Measurements from ENCODE around the gene TRIM17.

The TRIM17 gene

DNA sequence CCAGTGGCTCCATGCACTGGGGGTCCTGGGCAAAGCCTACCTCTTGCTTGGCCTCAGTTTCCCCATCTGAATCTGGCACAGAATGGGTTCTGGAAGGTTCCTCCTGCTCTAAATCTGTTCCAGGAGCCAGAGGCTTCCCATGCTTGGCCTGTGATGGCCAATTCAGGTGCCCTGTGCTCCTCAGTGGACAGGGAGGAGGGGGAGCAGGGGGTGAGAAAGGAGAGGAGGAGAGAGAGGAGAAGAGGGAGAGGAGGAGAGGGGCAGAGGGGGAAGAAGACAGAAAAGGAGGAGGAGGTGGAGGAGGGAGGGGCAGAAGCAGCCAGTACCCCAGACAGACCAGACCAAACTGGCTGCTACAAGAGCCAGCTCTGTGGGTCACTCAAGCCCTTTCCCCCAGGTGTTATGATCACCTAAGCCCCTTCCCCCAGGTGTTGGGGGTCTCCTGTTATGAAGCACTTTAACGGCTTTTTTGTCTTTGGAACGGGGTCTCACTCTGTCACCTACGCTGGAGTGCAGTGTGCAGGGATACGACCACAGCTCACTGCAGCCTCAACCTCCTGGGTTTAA, 53.7 kb downstream of the TRIM17 start:
- TF ChIP-seq, protein P1, sequence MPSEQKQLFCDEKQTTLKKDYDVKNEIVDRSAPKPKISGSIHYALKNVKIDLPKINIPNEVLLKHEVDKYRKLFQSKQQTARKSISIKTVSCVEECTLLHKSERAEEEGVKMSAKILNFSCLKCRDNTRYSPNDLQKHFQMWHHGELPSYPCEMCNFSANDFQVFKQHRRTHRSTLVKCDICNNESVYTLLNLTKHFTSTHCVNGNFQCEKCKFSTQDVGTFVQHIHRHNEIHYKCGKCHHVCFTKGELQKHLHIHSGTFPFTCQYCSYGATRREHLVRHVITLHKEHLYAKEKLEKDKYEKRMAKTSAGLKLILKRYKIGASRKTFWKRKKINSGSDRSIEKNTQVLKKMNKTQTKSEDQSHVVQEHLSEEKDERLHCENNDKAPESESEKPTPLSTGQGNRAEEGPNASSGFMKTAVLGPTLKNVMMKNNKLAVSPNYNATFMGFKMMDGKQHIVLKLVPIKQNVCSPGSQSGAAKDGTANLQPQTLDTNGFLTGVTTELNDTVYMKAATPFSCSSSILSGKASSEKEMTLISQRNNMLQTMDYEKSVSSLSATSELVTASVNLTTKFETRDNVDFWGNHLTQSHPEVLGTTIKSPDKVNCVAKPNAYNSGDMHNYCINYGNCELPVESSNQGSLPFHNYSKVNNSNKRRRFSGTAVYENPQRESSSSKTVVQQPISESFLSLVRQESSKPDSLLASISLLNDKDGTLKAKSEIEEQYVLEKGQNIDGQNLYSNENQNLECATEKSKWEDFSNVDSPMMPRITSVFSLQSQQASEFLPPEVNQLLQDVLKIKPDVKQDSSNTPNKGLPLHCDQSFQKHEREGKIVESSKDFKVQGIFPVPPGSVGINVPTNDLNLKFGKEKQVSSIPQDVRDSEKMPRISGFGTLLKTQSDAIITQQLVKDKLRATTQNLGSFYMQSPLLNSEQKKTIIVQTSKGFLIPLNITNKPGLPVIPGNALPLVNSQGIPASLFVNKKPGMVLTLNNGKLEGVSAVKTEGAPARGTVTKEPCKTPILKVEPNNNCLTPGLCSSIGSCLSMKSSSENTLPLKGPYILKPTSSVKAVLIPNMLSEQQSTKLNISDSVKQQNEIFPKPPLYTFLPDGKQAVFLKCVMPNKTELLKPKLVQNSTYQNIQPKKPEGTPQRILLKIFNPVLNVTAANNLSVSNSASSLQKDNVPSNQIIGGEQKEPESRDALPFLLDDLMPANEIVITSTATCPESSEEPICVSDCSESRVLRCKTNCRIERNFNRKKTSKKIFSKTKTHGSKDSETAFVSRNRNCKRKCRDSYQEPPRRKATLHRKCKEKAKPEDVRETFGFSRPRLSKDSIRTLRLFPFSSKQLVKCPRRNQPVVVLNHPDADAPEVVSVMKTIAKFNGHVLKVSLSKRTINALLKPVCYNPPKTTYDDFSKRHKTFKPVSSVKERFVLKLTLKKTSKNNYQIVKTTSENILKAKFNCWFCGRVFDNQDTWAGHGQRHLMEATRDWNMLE (tag by site-specific recombination; conservative IDR thresholded peaks at IDR 0.05; ENCODE audit: low read depth), result no peak
- TF ChIP-seq ZNF221 (tag by site-specific recombination; IDR thresholded peaks at IDR 0.05; ENCODE audit: borderline replicate concordance) (no peak), ZNF610 (tag by site-specific recombination; IDR thresholded peaks at IDR 0.05; ENCODE audit: borderline replicate concordance) (no peak), ZNF223 (tag by site-specific recombination; IDR thresholded peaks at IDR 0.05) (no peak), ZNF571 (tag by site-specific recombination; IDR thresholded peaks at IDR 0.05) (no peak), ZNF24 (tag by site-specific recombination; IDR thresholded peaks at IDR 0.05) (no peak), ZNF133 (tag by site-specific recombination; IDR thresholded peaks at IDR 0.05) (no peak), ZNF624 (tag by site-specific recombination; IDR thresholded peaks at IDR 0.05) (no peak), ZNF785 (tag by site-specific recombination; IDR thresholded peaks at IDR 0.05) (no peak), KLF16 (tag by site-specific recombination; IDR thresholded peaks at IDR 0.05) (no peak), ZSCAN23 (tag by site-specific recombination; IDR thresholded peaks at IDR 0.05) (no peak), ZBTB17 (tag by site-specific recombination; IDR thresholded peaks at IDR 0.05) (peak; percentile 74)
- TF ChIP-seq, protein P2, sequence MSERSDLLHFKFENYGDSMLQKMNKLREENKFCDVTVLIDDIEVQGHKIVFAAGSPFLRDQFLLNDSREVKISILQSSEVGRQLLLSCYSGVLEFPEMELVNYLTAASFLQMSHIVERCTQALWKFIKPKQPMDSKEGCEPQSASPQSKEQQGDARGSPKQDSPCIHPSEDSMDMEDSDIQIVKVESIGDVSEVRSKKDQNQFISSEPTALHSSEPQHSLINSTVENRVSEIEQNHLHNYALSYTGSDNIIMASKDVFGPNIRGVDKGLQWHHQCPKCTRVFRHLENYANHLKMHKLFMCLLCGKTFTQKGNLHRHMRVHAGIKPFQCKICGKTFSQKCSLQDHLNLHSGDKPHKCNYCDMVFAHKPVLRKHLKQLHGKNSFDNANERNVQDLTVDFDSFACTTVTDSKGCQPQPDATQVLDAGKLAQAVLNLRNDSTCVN (tag by site-specific recombination; optimal IDR thresholded peaks at IDR 0.05), result no peak
- TF ChIP-seq, protein P3, sequence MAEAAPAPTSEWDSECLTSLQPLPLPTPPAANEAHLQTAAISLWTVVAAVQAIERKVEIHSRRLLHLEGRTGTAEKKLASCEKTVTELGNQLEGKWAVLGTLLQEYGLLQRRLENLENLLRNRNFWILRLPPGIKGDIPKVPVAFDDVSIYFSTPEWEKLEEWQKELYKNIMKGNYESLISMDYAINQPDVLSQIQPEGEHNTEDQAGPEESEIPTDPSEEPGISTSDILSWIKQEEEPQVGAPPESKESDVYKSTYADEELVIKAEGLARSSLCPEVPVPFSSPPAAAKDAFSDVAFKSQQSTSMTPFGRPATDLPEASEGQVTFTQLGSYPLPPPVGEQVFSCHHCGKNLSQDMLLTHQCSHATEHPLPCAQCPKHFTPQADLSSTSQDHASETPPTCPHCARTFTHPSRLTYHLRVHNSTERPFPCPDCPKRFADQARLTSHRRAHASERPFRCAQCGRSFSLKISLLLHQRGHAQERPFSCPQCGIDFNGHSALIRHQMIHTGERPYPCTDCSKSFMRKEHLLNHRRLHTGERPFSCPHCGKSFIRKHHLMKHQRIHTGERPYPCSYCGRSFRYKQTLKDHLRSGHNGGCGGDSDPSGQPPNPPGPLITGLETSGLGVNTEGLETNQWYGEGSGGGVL (tag by site-specific recombination; IDR thresholded peaks at IDR 0.05), result peak; percentile 48
- TF ChIP-seq, protein P4, sequence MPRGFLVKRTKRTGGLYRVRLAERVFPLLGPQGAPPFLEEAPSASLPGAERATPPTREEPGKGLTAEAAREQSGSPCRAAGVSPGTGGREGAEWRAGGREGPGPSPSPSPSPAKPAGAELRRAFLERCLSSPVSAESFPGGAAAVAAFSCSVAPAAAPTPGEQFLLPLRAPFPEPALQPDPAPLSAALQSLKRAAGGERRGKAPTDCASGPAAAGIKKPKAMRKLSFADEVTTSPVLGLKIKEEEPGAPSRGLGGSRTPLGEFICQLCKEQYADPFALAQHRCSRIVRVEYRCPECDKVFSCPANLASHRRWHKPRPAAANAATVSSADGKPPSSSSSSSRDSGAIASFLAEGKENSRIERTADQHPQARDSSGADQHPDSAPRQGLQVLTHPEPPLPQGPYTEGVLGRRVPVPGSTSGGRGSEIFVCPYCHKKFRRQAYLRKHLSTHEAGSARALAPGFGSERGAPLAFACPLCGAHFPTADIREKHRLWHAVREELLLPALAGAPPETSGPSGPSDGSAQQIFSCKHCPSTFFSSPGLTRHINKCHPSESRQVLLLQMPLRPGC (tag by site-specific recombination; IDR thresholded peaks at IDR 0.05), result no peak
- no peak overlapping the region for H3K27ac ChIP-seq (ENCODE audit: extremely low read depth, low read depth, low read length)
- H3K4me1 ChIP-seq (ENCODE audit: control insufficient read depth, insufficient read depth, low read length), result no peaks in the 10 kb centered on the region
- H3K36me3 ChIP-seq (ENCODE audit: control insufficient read depth in 2 of 2, insufficient read depth in 1 of 2, low read length in 2 of 2), result no peaks in the 10 kb centered on the region
- POLR2A ChIA-PET, result no interaction called here
- H3K4me3 ChIP-seq (ENCODE audit: low read depth, low read length), result no peak overlapping the region
- CTCF ChIA-PET, result no interaction called here
- no peaks in the 10 kb centered on the region for H3K9me3 ChIP-seq (ENCODE audit: control insufficient read depth, insufficient read depth, low read depth, low read length)

Data from HEK293 (cell line).